LNCAP (cell line): ENCODE results near the gene SUSD6.

Experiments used
- TF ChIP-seq, protein P1 (sequence below): fragments of 450-650 bp; IDR thresholded peaks from 2 replicates; pipeline ENCODE4 v1.5.1; 2017; ENCODE audit warnings: mild to moderate bottlenecking

SUSD6 gene

DNA sequence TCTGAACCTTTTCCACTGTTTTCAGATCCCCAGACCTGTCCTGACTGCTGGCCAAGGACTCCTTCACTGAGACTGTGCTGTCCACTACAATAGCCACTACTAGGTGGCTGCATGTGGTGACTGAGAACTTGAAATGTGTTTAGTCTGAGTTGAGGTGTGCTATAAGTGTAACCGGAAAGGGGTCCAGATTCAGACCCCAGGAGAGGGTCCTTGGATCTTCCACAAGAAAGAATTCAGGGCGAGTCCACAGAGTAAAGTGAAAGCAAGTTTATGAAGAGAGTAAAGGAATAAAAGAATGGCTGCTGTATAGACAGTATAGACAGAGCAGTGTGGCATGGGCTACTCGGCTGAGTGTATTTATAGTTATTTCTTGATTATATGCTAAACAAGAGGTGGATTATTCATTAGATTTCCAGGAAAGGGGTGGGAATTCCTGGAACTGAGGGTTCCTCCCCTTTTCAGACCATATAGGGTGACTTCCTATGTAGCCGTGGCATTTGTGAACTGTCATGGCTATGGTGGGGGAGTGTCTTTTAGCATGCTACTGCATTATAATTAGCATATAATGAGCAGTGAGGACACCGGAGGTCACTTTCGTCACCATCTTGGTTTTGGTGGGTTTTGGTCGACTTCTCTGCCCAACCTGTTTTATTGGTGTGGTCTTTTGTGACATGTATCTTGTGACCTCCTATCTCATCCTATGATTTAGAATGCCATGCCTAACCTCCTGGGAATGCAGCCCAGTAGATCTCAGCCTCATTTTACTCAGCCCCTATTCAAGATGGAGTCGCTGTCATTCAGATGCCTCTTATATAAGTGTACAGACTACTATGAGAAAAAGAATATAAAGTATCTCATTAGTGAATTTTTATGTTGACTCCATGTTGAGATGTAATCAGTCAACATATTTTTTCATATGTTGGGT, 85.5 kb downstream of the SUSD6 start:
- TF ChIP-seq, protein P1, sequence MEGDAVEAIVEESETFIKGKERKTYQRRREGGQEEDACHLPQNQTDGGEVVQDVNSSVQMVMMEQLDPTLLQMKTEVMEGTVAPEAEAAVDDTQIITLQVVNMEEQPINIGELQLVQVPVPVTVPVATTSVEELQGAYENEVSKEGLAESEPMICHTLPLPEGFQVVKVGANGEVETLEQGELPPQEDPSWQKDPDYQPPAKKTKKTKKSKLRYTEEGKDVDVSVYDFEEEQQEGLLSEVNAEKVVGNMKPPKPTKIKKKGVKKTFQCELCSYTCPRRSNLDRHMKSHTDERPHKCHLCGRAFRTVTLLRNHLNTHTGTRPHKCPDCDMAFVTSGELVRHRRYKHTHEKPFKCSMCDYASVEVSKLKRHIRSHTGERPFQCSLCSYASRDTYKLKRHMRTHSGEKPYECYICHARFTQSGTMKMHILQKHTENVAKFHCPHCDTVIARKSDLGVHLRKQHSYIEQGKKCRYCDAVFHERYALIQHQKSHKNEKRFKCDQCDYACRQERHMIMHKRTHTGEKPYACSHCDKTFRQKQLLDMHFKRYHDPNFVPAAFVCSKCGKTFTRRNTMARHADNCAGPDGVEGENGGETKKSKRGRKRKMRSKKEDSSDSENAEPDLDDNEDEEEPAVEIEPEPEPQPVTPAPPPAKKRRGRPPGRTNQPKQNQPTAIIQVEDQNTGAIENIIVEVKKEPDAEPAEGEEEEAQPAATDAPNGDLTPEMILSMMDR, result no peak

DNA sequence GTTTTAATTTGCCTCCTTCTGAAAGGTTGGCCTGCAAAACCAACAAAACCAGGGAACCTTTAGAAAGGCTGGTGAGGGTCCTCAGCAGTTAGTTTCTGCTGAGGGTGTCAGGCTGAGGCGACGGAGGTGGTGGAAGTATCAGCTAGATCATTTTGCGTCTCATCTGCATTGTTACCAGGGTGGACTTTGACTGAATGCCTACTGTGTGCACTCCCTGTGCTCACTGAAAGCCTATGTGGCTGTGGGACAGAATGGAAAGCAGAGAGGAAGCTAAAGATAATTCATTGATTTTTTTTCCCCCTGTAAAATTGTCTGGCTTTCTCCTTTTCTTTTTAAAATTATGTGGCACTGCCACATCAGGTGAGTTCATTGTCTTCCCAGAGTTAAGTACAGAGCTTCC, 87.2 kb downstream of the SUSD6 start:
- TF ChIP-seq, protein P1, result no peak

DNA sequence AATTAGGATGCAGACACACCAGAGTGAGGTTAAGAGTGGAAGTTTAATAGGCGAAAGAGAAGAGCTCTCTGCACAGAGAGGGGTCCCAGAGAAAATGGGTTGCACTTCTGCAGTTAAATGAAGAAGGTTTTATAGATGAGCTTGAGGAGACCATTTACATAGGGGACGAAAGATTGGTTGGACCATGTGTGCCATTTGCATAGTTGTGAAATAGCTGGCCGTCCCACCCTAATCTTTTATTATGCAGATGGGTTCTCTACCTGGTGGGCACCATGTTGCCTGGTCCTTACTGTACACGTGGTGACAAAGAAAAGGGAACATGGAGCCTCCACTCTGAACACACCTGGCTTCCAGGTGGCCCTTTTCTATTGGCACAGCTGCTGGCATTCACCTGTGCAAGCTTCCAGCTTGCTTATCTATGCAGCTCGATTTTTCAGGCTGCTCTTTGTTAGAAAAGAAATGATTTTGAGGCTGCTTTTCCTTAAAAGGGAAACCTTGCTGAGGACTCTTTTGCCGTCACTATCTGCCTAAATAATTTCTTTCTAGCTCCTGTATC, 88.4 kb downstream of the SUSD6 start:
- TF ChIP-seq, protein P1, result no peak

DNA sequence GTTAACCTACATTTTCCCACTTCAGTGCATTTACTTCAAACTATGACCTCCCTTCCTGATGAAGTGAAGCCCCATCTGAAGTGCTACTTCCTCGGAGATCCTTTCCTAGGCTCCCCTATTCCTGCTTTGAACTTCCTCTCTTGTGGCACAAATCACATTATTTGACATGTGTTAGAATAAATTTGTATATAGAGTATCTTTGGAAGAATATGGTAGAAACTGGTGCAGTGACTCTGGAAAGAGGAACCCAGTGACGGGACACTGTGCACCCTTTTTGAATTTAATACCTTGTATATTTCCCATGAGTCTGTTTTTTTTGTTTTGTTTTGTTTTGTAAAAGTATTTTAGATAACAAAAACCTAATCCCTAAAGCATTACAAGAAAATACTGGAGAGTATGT, 89.2 kb downstream of the SUSD6 start:
- TF ChIP-seq, protein P1, result no peak

DNA sequence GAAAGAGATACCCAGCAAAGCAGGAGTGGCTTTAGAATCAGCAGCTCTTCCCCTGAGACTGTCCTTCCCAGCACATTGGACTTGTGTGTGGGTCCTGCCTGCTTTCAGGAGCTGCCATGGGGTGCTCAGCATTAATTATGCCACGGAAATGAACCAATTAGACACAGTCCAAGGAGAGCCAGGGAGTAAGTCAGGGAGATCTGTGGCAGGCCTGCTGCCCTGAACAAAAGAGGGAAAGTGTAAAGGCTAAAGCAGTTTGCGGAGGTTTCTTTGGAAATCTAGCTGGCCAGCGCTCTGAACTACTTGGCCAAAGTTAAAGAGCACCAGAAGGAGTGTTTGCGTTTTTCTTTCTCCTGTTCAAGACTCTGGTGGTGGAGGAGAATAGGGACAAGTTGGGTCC, 89.9 kb downstream of the SUSD6 start:
- TF ChIP-seq, protein P1, result no peak

DNA sequence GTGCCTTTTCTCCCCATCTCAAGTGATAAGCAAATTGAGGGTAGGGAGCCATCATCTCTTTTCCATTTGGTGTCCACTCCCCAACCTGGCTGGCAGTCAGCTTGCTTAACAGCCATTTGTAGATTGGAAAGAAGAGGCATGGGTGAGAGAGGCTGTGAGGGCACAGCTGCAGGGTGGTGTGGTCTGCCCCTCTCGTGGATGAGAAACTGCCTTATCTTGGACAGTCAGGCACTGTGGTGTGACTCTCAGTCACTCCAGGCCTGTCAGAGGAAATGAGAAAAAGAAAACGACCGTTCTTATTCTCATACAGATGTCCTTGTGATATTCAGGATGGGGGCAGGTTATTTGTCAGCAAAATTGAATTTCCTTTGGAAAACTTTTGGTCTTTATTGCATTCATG, 90.5 kb downstream of the SUSD6 start:
- TF ChIP-seq, protein P1, result no peak

DNA sequence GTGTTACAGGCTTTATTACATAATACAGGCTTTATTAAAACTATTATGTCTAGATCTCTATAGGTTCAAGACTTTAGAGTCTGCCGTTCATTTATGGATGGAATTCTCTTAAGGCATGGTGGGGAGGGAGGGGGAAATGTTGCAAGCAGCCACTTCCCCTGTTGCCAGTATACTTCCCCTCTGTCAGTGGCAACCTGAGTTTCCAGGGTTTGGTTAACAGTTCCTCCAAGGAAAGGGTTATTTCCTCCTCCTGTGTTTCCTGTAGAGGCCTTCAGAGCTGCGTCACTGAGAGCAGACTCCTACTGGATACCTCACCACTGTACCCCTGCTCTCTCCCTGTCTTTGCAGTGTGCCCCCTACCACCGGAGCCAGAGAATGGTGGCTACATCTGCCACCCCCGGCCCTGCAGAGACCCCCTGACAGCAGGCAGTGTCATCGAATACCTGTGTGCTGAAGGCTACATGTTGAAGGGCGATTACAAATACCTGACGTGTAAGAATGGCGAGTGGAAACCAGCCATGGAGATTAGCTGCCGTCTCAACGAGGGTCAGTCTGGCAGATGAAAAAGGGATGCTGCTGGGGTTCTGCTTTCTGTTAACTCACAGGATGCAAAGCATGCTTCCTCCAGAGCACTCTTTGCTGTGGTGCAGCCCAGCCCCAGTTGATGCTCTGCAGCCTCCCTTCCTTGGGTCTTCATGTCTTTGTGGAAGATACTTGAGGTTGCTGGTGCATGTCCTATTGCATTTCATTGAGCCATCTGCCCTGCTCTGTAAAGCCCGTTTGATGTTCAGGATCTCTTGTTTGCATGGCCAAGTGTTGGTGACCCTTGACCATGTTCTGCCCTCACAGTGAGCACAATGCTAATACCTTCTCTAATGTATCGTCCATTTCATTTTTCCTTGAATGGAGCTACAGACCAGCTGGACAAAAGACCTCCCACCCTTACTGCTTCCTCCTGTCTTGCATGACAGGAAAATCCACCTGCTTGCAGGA, 91.9 kb downstream of the SUSD6 start:
- TF ChIP-seq, protein P1, result no peak
